Measurements from ENCODE around the gene NPIPB8. TPM values are rescaled to one million over a fixed set of nuclear protein-coding genes. Genes with fewer than 3 reads are reported as not detected.
"Not testable (repeated sequence)": the region's sequence is repeated elsewhere in the genome, so short reads cannot be mapped to it uniquely, and the experiment has no call there.

The NPIPB8 gene
- under 1 TPM in 1 of 2 donors, not detected in 1; 0.06 TPM for polyA plus RNA-seq

DNA sequence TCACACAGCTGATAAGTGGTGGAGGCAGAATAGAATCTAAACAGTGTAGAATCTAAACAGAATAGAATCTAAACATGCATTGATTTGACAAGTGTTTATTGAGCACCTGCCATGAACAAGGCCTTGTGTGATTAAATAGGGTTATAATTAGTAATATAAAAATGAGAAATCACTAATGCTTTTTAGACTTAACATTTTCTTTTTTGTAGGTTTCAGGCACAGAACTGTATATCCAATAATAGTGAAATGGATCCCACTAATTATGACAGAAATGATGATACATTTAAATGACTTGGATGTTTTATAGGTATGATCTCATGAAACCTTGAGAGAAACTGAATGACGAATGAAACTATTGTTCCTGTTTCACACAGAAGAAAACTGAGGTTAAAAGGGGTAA lies at the start of gene NPIPB8:
Gene NPIPB8 (plus strand): TSS at position 301 of the 400 bp plus-strand sequence. CDS start 296 bp downstream, outside the sequence.
- not testable (repeated sequence) for H3K4me3 ChIP-seq (ENCODE audit: low read depth in 1 of 2, low read length in 2 of 2); H3K9me3 ChIP-seq (ENCODE audit: control insufficient read depth in 2 of 2, insufficient read depth in 1 of 2, low read depth in 1 of 2, low read length in 1 of 2); H3K36me3 ChIP-seq (ENCODE audit: control insufficient read depth in 2 of 2, insufficient read depth in 2 of 2, low read length in 1 of 2); H3K27me3 ChIP-seq (ENCODE audit: control insufficient read depth in 1 of 2, insufficient read depth in 2 of 2, low read length in 2 of 2); H3K27ac ChIP-seq (ENCODE audit: low read depth in 2 of 2, low read length in 1 of 2); H3K4me1 ChIP-seq (ENCODE audit: control insufficient read depth in 2 of 2, insufficient read depth in 2 of 2, low read length in 1 of 2)
- no CpG with 5 or more reads among the region's 1 CpG for WGBS, 2 donors

DNA sequence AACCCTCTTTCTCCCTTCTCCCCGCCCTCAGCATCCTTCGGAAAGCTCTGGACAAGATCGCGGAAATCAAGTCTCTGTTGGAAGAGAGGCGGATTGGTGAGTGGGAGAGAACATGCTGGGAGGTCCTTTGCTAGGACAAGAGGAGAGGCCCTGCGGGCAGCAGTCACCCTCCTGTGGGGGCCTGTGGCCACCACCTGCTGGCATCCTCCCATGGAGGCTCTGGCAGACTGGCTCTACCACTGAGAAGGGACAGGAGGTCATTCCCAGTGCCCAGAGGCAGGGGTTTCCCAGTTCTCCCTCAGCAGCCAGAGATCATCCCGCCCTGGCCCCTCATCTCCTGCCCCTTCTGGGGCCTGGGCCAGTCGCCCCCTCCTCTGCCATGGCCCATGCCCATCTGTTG lies 48.8 kb upstream of the NPIPB8 start:
- H3K4me3 ChIP-seq (ENCODE audit: low read depth in 1 of 2, low read length in 2 of 2), result no peak overlapping the region
- no peaks in the 10 kb centered on the region for H3K9me3 ChIP-seq (ENCODE audit: control insufficient read depth in 2 of 2, insufficient read depth in 1 of 2, low read depth in 1 of 2, low read length in 1 of 2)
- H3K4me1 ChIP-seq (ENCODE audit: control insufficient read depth in 2 of 2, insufficient read depth in 2 of 2, low read length in 1 of 2), result no peaks in the 10 kb centered on the region
- 97 to 98% methylated on average over 8 of the region's 8 CpGs for WGBS, 2 donors
- no peak overlapping the region for H3K27ac ChIP-seq (ENCODE audit: low read depth in 2 of 2, low read length in 1 of 2)
- H3K27me3 ChIP-seq (ENCODE audit: control insufficient read depth in 1 of 2, insufficient read depth in 2 of 2, low read length in 2 of 2), result no peaks in the 10 kb centered on the region
- H3K36me3 ChIP-seq (ENCODE audit: control insufficient read depth in 2 of 2, insufficient read depth in 2 of 2, low read length in 1 of 2), result peaks cover 17 to 37% of the 10 kb centered on the region in 2 donors

DNA sequence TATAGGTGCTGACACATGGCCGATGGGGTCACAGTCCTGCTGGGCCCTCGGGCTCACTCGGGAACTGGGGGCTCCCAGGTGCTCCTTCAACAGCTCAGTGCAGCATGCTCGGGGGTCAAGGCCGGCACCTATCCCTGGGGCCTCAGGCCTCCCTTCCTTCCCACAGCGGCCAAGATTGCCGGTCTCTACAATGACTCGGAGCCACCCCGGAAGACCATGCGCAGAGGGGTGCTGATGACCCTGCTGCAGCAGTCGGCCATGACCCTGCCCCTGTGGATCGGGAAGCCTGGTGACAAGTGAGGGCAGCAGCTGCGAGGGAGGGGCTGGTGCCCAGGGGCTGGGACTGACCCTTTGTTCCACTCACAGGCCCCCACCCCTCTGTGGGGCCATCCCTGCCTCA lies 47.9 kb upstream of the NPIPB8 start:
- H3K4me3 ChIP-seq (ENCODE audit: low read depth in 1 of 2, low read length in 2 of 2), result no peak overlapping the region
- H3K9me3 ChIP-seq (ENCODE audit: control insufficient read depth in 2 of 2, insufficient read depth in 1 of 2, low read depth in 1 of 2, low read length in 1 of 2), result no peaks in the 10 kb centered on the region
- no peak overlapping the region for H3K27ac ChIP-seq (ENCODE audit: low read depth in 2 of 2, low read length in 1 of 2)
- peaks cover 17 to 37% of the 10 kb centered on the region in 2 donors for H3K36me3 ChIP-seq (ENCODE audit: control insufficient read depth in 2 of 2, insufficient read depth in 2 of 2, low read length in 1 of 2)
- no peaks in the 10 kb centered on the region for H3K27me3 ChIP-seq (ENCODE audit: control insufficient read depth in 1 of 2, insufficient read depth in 2 of 2, low read length in 2 of 2)
- WGBS, 2 donors, result 94 to 95% methylated on average over 13 of the region's 13 CpGs
- no peaks in the 10 kb centered on the region for H3K4me1 ChIP-seq (ENCODE audit: control insufficient read depth in 2 of 2, insufficient read depth in 2 of 2, low read length in 1 of 2)

DNA sequence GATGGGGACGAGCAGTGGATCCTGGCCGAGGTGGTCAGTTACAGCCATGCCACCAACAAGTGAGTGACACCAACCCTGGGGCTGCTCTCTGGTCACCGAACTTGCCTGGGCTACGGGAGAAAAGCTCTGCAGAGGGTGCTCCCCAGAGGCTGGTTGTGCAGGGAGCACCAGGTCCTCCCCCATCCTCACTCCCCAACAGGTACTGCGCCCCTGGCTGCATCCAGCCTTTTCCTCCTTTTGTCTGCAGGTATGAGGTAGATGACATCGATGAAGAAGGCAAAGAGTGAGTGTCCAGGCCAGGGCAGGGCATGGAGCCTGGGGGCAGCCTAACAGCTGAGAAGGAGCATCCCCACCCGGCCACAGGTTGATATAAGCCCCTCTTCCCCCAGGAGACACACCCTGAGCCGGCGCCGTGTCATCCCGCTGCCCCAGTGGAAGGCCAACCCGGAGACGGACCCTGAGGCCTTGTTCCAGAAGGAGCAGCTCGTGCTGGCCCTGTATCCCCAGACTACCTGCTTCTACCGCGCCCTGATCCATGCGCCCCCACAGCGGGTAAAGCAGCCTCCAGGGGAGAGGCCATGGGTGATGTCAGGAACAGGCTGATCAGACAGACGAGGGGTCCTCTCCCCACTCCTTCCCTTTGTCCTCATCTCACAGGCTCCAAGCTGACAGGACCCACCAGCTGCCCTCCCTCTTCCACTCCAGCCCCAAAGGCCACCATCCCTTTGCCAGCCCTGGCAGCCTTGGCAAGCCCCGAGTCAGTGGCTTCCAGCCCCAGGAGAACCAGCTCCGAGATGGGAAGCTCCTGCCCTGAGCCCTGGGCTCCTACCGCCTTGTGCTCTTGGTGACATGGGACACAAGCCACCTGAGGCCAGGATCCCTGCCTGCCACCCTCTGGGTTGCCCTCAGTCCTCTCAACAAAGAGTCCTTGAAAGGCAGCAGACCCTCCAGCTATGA lies 47.2 kb upstream of the NPIPB8 start:
- no peaks in the 10 kb centered on the region for H3K27me3 ChIP-seq (ENCODE audit: control insufficient read depth in 1 of 2, insufficient read depth in 2 of 2, low read length in 2 of 2)
- H3K4me1 ChIP-seq (ENCODE audit: control insufficient read depth in 2 of 2, insufficient read depth in 2 of 2, low read length in 1 of 2), result no peaks in the 10 kb centered on the region
- WGBS, 2 donors, result 91 to 93% methylated on average over 22 of the region's 22 CpGs
- H3K9me3 ChIP-seq (ENCODE audit: control insufficient read depth in 2 of 2, insufficient read depth in 1 of 2, low read depth in 1 of 2, low read length in 1 of 2), result no peaks in the 10 kb centered on the region
- peaks cover 14 to 31% of the 10 kb centered on the region in 2 donors for H3K36me3 ChIP-seq (ENCODE audit: control insufficient read depth in 2 of 2, insufficient read depth in 2 of 2, low read length in 1 of 2)
- no peak overlapping the region for H3K27ac ChIP-seq (ENCODE audit: low read depth in 2 of 2, low read length in 1 of 2)
- H3K4me3 ChIP-seq (ENCODE audit: low read depth in 1 of 2, low read length in 2 of 2), result no peak overlapping the region

DNA sequence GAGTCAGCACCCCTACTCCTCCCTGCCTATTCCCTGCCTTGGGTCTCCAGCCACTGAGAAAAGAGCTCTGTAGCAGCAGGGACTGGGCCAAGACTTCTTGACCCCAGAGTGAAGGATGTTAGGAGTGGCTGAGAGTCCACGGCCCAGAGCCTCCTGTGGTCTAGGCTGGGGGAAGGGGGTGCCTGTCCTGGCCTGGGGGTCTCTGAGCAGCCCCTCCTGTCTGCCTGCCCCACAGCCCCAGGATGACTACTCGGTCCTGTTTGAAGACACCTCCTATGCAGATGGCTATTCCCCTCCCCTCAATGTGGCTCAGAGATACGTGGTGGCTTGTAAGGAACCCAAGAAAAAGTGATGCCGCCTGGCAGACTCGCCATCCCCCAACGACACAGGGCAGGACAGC lies 46.5 kb upstream of the NPIPB8 start:
- Histone ChIP-seq H3K9me3 (ENCODE audit: control insufficient read depth in 2 of 2, insufficient read depth in 1 of 2, low read depth in 1 of 2, low read length in 1 of 2) (no peaks in the 10 kb centered on the region), H3K27me3 (ENCODE audit: control insufficient read depth in 1 of 2, insufficient read depth in 2 of 2, low read length in 2 of 2) (no peaks in the 10 kb centered on the region), H3K27ac (ENCODE audit: low read depth in 2 of 2, low read length in 1 of 2) (no peak overlapping the region), H3K4me1 (ENCODE audit: control insufficient read depth in 2 of 2, insufficient read depth in 2 of 2, low read length in 1 of 2) (no peaks in the 10 kb centered on the region), H3K4me3 (ENCODE audit: low read depth in 1 of 2, low read length in 2 of 2) (no peak overlapping the region), H3K36me3 (ENCODE audit: control insufficient read depth in 2 of 2, insufficient read depth in 2 of 2, low read length in 1 of 2) (peaks cover 11 to 28% of the 10 kb centered on the region in 2 donors)
- WGBS, 2 donors, result 87 to 88% methylated on average over 6 of the region's 6 CpGs

DNA sequence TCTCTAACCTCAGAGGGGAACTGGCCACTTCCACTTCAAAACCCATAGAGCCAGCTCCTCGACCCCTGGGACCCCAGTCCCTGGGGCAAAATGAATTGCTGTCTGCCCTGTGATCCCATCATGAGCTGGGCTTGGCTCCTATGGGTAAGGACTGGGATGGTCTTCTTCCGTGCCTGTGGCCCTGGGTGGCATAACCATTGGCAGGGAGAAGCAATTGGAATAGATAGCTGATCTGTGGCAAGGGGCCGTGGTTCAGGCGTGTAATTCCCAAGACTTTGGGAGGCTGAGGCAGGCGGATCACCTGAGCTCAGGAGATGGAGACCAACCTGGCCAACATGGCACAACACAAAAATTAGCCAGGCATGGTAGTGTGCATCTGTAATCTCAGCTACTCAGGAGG lies 45.4 kb upstream of the NPIPB8 start:
- no peaks in the 10 kb centered on the region for H3K27me3 ChIP-seq (ENCODE audit: control insufficient read depth in 1 of 2, insufficient read depth in 2 of 2, low read length in 2 of 2)
- H3K27ac ChIP-seq (ENCODE audit: low read depth in 2 of 2, low read length in 1 of 2), result no peak overlapping the region
- H3K4me1 ChIP-seq (ENCODE audit: control insufficient read depth in 2 of 2, insufficient read depth in 2 of 2, low read length in 1 of 2), result peaks cover 0 to 2% of the 10 kb centered on the region in 2 donors
- 92% methylated on average over 5 of the region's 5 CpGs for WGBS, 2 donors
- no peak overlapping the region for H3K4me3 ChIP-seq (ENCODE audit: low read depth in 1 of 2, low read length in 2 of 2)
- H3K9me3 ChIP-seq (ENCODE audit: control insufficient read depth in 2 of 2, insufficient read depth in 1 of 2, low read depth in 1 of 2, low read length in 1 of 2), result no peaks in the 10 kb centered on the region
- peaks cover 11 to 26% of the 10 kb centered on the region in 2 donors for H3K36me3 ChIP-seq (ENCODE audit: control insufficient read depth in 2 of 2, insufficient read depth in 2 of 2, low read length in 1 of 2)

DNA sequence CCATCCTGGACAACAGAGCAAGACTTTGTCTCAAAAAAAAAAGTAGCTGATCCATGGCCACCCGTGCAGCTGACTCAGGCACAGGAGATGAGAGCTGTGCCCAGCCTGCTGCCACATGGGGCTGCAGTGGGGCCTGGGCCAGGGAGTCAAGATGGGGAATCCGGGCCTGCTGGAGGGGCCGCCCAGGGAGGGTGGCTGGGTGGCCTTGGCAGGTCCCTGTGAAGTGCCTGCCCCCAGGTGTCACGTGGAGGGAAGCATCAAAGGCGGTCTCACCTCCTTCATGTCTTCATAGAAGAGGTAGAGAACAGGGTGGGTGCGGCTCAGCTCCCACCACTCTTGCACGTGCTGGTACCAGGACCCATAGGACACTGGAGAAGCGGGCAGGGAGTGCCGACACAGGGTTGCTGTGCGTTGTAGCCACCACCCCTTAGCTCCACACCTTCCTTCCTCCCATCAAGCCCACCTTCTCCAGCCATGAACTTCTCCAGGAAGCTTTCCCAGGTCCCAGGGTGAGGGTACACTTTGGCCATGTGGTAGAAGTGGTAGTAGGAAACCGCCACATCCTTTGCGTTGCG lies 44.8 kb upstream of the NPIPB8 start:
- H3K27me3 ChIP-seq (ENCODE audit: control insufficient read depth in 1 of 2, insufficient read depth in 2 of 2, low read length in 2 of 2), result no peaks in the 10 kb centered on the region
- 91 to 93% methylated on average over 12 to 13 of the region's 13 CpGs for WGBS, 2 donors
- no peak overlapping the region for H3K27ac ChIP-seq (ENCODE audit: low read depth in 2 of 2, low read length in 1 of 2)
- peaks cover 0 to 2% of the 10 kb centered on the region in 2 donors for H3K4me1 ChIP-seq (ENCODE audit: control insufficient read depth in 2 of 2, insufficient read depth in 2 of 2, low read length in 1 of 2)
- H3K4me3 ChIP-seq (ENCODE audit: low read depth in 1 of 2, low read length in 2 of 2), result no peak overlapping the region
- peaks cover 11 to 26% of the 10 kb centered on the region in 2 donors for H3K36me3 ChIP-seq (ENCODE audit: control insufficient read depth in 2 of 2, insufficient read depth in 2 of 2, low read length in 1 of 2)
- no peaks in the 10 kb centered on the region for H3K9me3 ChIP-seq (ENCODE audit: control insufficient read depth in 2 of 2, insufficient read depth in 1 of 2, low read depth in 1 of 2, low read length in 1 of 2)

DNA sequence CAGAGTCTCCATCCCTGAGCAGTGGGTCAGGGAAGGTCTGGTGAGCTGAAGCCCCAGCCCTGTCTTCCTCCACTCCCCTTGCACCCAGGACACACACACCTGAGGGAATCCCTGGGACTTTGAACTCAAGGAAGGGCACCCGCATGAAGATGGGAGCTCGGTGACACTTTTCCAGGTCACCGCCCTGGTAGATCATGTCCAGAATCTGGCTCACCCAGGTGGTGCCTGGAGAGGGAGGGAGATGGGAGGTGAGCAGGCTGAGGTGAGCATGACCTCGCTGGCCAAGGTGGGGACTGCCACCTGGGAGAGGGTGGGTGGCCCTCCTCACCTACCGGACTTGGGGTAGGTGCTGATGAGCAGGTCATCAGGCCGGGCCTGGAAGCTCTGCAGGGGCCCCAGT lies 42.4 kb upstream of the NPIPB8 start:
- WGBS, 2 donors, result 88 to 97% methylated on average over 4 to 6 of the region's 6 CpGs
- H3K36me3 ChIP-seq (ENCODE audit: control insufficient read depth in 2 of 2, insufficient read depth in 2 of 2, low read length in 1 of 2), result peaks cover 5 to 12% of the 10 kb centered on the region in 2 donors

DNA sequence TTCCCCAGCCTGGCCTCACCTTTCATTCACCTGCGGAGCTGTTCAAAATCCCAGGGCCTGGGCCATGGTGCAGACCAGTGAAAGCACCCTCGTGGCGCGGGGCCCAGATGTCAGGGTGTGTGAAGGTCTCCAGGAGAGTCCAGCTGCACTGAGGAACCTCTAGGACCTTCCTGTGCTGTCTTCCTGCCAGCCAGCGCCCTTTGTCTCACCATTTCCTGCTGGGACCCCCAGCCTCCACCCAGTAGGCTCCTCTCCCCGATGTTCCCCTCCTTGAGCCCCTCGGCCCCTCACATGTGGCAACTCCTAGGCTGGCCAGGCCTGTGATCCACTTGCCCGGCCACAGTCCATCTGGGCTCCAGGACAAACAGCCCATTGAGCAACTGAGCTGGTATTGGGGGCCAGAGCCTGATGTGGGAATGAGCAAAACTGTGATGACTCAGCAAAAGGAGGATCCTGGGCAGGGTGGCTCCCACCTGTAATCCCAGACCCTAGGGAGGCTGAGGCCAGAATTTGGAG lies 41.7 kb upstream of the NPIPB8 start:
- WGBS, 2 donors, result 74 to 79% methylated on average over 8 of the region's 8 CpGs

More for the DNA sequence above, 42.4 kb upstream of the NPIPB8 start:
- H3K4me3 ChIP-seq (ENCODE audit: low read depth in 1 of 2, low read length in 2 of 2); H3K4me1 ChIP-seq (ENCODE audit: control insufficient read depth in 2 of 2, insufficient read depth in 2 of 2, low read length in 1 of 2); H3K27me3 ChIP-seq (ENCODE audit: control insufficient read depth in 1 of 2, insufficient read depth in 2 of 2, low read length in 2 of 2); H3K27ac ChIP-seq (ENCODE audit: low read depth in 2 of 2, low read length in 1 of 2); H3K9me3 ChIP-seq (ENCODE audit: control insufficient read depth in 2 of 2, insufficient read depth in 1 of 2, low read depth in 1 of 2, low read length in 1 of 2): not testable (repeated sequence)

More for the DNA sequence above, 41.7 kb upstream of the NPIPB8 start:
- Histone ChIP-seq H3K27ac (ENCODE audit: low read depth in 2 of 2, low read length in 1 of 2) (no peak overlapping the region), H3K4me1 (ENCODE audit: control insufficient read depth in 2 of 2, insufficient read depth in 2 of 2, low read length in 1 of 2) (peaks cover 0 to 2% of the 10 kb centered on the region in 2 donors), H3K36me3 (ENCODE audit: control insufficient read depth in 2 of 2, insufficient read depth in 2 of 2, low read length in 1 of 2) (peaks cover 4 to 5% of the 10 kb centered on the region in 2 donors), H3K4me3 (ENCODE audit: low read depth in 1 of 2, low read length in 2 of 2) (no peak overlapping the region), H3K9me3 (ENCODE audit: control insufficient read depth in 2 of 2, insufficient read depth in 1 of 2, low read depth in 1 of 2, low read length in 1 of 2) (no peaks in the 10 kb centered on the region), H3K27me3 (ENCODE audit: control insufficient read depth in 1 of 2, insufficient read depth in 2 of 2, low read length in 2 of 2) (no peaks in the 10 kb centered on the region)

Data from esophagus (tissue), 2 donors.